HG02852 (cell line): ENCODE results near the gene KPNA2.
A peak's percentile ranks its signal among the peaks of the same experiment; 100 is the strongest.
"Not testable (repeated sequence)": the region's sequence is repeated elsewhere in the genome, so short reads cannot be mapped to it uniquely, and the experiment has no call there.

Experiments used
- ATAC-seq: cut with Tn5 transposase; IDR thresholded peaks from one replicate; pipeline ENCODE4 v1.9.1; 2021; ENCODE audit warnings: mild to moderate bottlenecking, moderate library complexity; ENCODE audit not compliant: unreplicated experiment

Gene KPNA2

GRCh38 chr17:68054296-68054900, 18.9 kb downstream of the KPNA2 start:
- no peak for ATAC-seq

GRCh38 chr17:68057531-68057952, 22.0 kb downstream of the KPNA2 start:
- ATAC-seq, result no peak

- ATAC-seq, result no peak
These were observed 24.8 kb downstream of the KPNA2 start for GRCh38 chr17:68060336-68060735.

GRCh38 chr17:68061512-68062313, 26.2 kb downstream of the KPNA2 start:
- no peak for ATAC-seq

- not testable (repeated sequence) for ATAC-seq
These were observed 29.8 kb downstream of the KPNA2 start for GRCh38 chr17:68065366-68065765.

GRCh38 chr17:68068512-68068911, 33.0 kb downstream of the KPNA2 start:
- not testable (repeated sequence) for ATAC-seq

GRCh38 chr17:68070582-68071444, 35.3 kb downstream of the KPNA2 start:
- not testable (repeated sequence) for ATAC-seq

GRCh38 chr17:68074279-68074678, 38.7 kb downstream of the KPNA2 start:
- no peak for ATAC-seq

- ATAC-seq, result not testable (repeated sequence)
These were observed 40.5 kb downstream of the KPNA2 start for GRCh38 chr17:68075953-68076607.

GRCh38 chr17:68077498-68077897, 42.0 kb downstream of the KPNA2 start:
- ATAC-seq, result not testable (repeated sequence)

GRCh38 chr17:68080411-68081150, 45.0 kb downstream of the KPNA2 start:
- ATAC-seq, result no peak

GRCh38 chr17:68081305-68082265, 46.0 kb downstream of the KPNA2 start:
- ATAC-seq, result not testable (repeated sequence)

- no peak for ATAC-seq
These were observed 50.3 kb downstream of the KPNA2 start for GRCh38 chr17:68085771-68086381.

GRCh38 chr17:68086666-68087065, 51.1 kb downstream of the KPNA2 start:
- ATAC-seq, result not testable (repeated sequence)

GRCh38 chr17:68087131-68087623, 51.6 kb downstream of the KPNA2 start:
- not testable (repeated sequence) for ATAC-seq

- no peak for ATAC-seq
These were observed 52.3 kb downstream of the KPNA2 start for GRCh38 chr17:68087851-68088250.

GRCh38 chr17:68089881-68090280, 54.3 kb downstream of the KPNA2 start:
- peak; percentile 56 for ATAC-seq

- no peak for ATAC-seq
These were observed 59.0 kb downstream of the KPNA2 start for GRCh38 chr17:68094481-68095078.
